Measurements from ENCODE around the gene UNC13A.

The UNC13A gene

GRCh38 chr19:17706750-17707181, 18.6 kb upstream of the UNC13A start:
- DNase-seq (ENCODE audit: low spot score): peak; percentile 50

- no peak for DNase-seq (ENCODE audit: low spot score)
These were observed 15.8 kb upstream of the UNC13A start for GRCh38 chr19:17703824-17704463.

GRCh38 chr19:17695198-17695597, 7.0 kb upstream of the UNC13A start:
- DNase-seq (ENCODE audit: low spot score): no peak

GRCh38 chr19:17692566-17692965, 4.4 kb upstream of the UNC13A start:
- DNase-seq (ENCODE audit: low spot score): no peak

- no peak for DNase-seq (ENCODE audit: low spot score)
These were observed 870 bp upstream of the UNC13A start for GRCh38 chr19:17688853-17689595.

GRCh38 chr19:17687141-17687856, 855 bp downstream of the UNC13A start:
- no peak for DNase-seq (ENCODE audit: low spot score)

GRCh38 chr19:17686592-17687024, 1.5 kb downstream of the UNC13A start:
- DNase-seq (ENCODE audit: low spot score): no peak

- DNase-seq (ENCODE audit: low spot score): no peak
These were observed 2.1 kb downstream of the UNC13A start for GRCh38 chr19:17686023-17686521.

- DNase-seq (ENCODE audit: low spot score): no peak
These were observed 2.6 kb downstream of the UNC13A start for GRCh38 chr19:17685451-17686022.

- DNase-seq (ENCODE audit: low spot score): no peak
These were observed 3.9 kb downstream of the UNC13A start for GRCh38 chr19:17684256-17684655.

GRCh38 chr19:17683078-17683477, 5.1 kb downstream of the UNC13A start:
- DNase-seq (ENCODE audit: low spot score): no peak

GRCh38 chr19:17682273-17682672, 5.9 kb downstream of the UNC13A start:
- DNase-seq (ENCODE audit: low spot score): no peak

GRCh38 chr19:17681505-17682125, 6.5 kb downstream of the UNC13A start:
- no peak for DNase-seq (ENCODE audit: low spot score)

- DNase-seq (ENCODE audit: low spot score): peak; percentile 63
These were observed 7.9 kb downstream of the UNC13A start for GRCh38 chr19:17680230-17680722.

- DNase-seq (ENCODE audit: low spot score): no peak
These were observed 8.5 kb downstream of the UNC13A start for GRCh38 chr19:17679526-17680229.

- no peak for DNase-seq (ENCODE audit: low spot score)
These were observed 9.3 kb downstream of the UNC13A start for GRCh38 chr19:17678836-17679235.

GRCh38 chr19:17677002-17677401, 11.2 kb downstream of the UNC13A start:
- DNase-seq (ENCODE audit: low spot score): peak; percentile 33

GRCh38 chr19:17676295-17676694, 11.9 kb downstream of the UNC13A start:
- DNase-seq (ENCODE audit: low spot score): no peak

GRCh38 chr19:17673937-17674799, 14.0 kb downstream of the UNC13A start:
- DNase-seq (ENCODE audit: low spot score): no peak

GRCh38 chr19:17671906-17672305, 16.2 kb downstream of the UNC13A start:
- DNase-seq (ENCODE audit: low spot score): peak; percentile 31
